Muscle layer of colon (tissue), 2 donors: ENCODE data around the gene ACSL3.
"Not testable (repeated sequence)": the region's sequence is repeated elsewhere in the genome, so short reads cannot be mapped to it uniquely, and the experiment has no call there.

Experiments used
- H3K27ac ChIP-seq: one replicate; pipeline ENCODE4 v1.7.0; 2013; ENCODE audit warnings: low read depth, mild to moderate bottlenecking, low read length, moderate library complexity
- H3K27me3 ChIP-seq, 2 donors: one replicate each; pipeline ENCODE4 v1.7.0; 2013; ENCODE audit warnings: low read length in 2 of 2, mild to moderate bottlenecking in 2 of 2; ENCODE audit not compliant: insufficient read depth in 2 of 2, control insufficient read depth in 1 of 2
- H3K36me3 ChIP-seq: one replicate; pipeline ENCODE4 v1.7.0; 2013; ENCODE audit warnings: mild to moderate bottlenecking, low read length; ENCODE audit not compliant: insufficient read depth
- H3K4me1 ChIP-seq: one replicate; pipeline ENCODE4 v1.7.0; 2013; ENCODE audit warnings: mild to moderate bottlenecking, low read length; ENCODE audit not compliant: insufficient read depth
- H3K4me3 ChIP-seq, 2 donors: one replicate each; pipeline ENCODE4 v1.7.0; 2013; ENCODE audit warnings: low read length in 2 of 2, low read depth in 1 of 2, mild to moderate bottlenecking in 1 of 2, moderate library complexity in 1 of 2
- H3K9ac ChIP-seq: one replicate; pipeline ENCODE4 v1.7.0; 2013; ENCODE audit warnings: low read length
- H3K9me3 ChIP-seq: one replicate; pipeline ENCODE4 v1.7.0; 2013; ENCODE audit warnings: mild to moderate bottlenecking, low read length
- donor health status: abdominal sarcoma.
- donor health status: Adenocarcinoma of cecum.

ACSL3 gene

GRCh38 chr2:222859786-222860612 lies 837 bp upstream of the ACSL3 start:
- no peaks in the 10 kb centered on the region for H3K9me3 ChIP-seq
- H3K27ac ChIP-seq: peak overlapping the region; percentile 61
- H3K27me3 ChIP-seq: no peaks in the 10 kb centered on the region
- no peaks in the 10 kb centered on the region for H3K36me3 ChIP-seq
- H3K4me1 ChIP-seq: peaks cover 33% of the 10 kb centered on the region
- H3K4me3 ChIP-seq: peak overlapping the region; percentile 35 to 79
- no peak overlapping the region for H3K9ac ChIP-seq

- H3K27ac ChIP-seq: peak overlapping the region; percentile 98
- H3K9ac ChIP-seq: peak overlapping the region; percentile 76
- H3K4me3 ChIP-seq: peak overlapping the region; percentile 79 to 82
- H3K27me3 ChIP-seq: no peaks in the 10 kb centered on the region
- H3K4me1 ChIP-seq: peaks cover 33% of the 10 kb centered on the region
- H3K9me3 ChIP-seq: no peaks in the 10 kb centered on the region
- no peaks in the 10 kb centered on the region for H3K36me3 ChIP-seq
Observed at GRCh38 chr2:222861411-222862105, 722 bp downstream of the ACSL3 start.

- Histone ChIP-seq H3K27me3 (no peaks in the 10 kb centered on the region), H3K4me1 (peaks cover 33% of the 10 kb centered on the region), H3K9me3 (no peaks in the 10 kb centered on the region), H3K9ac (peak overlapping the region; percentile 76), H3K36me3 (no peaks in the 10 kb centered on the region), H3K27ac (peak overlapping the region; percentile 64), H3K4me3 (peak overlapping the region; percentile 79 to 82)
Observed at GRCh38 chr2:222862106-222862908, 1.5 kb downstream of the ACSL3 start.

GRCh38 chr2:222862909-222863544 lies 2.2 kb downstream of the ACSL3 start:
- Histone ChIP-seq H3K9ac (no peak overlapping the region), H3K36me3 (no peaks in the 10 kb centered on the region), H3K27ac (no peak overlapping the region), H3K9me3 (no peaks in the 10 kb centered on the region), H3K27me3 (no peaks in the 10 kb centered on the region), H3K4me3 (no peak overlapping the region), H3K4me1 (peaks cover 33% of the 10 kb centered on the region)

- no peak overlapping the region for H3K9ac ChIP-seq
- no peaks in the 10 kb centered on the region for H3K27me3 ChIP-seq
- H3K36me3 ChIP-seq: no peaks in the 10 kb centered on the region
- H3K9me3 ChIP-seq: no peaks in the 10 kb centered on the region
- H3K4me1 ChIP-seq: peaks cover 36% of the 10 kb centered on the region
- no peak overlapping the region for H3K27ac ChIP-seq
- H3K4me3 ChIP-seq: no peak overlapping the region
Observed at GRCh38 chr2:222864296-222864695, 3.5 kb downstream of the ACSL3 start.

- Histone ChIP-seq H3K4me1 (peaks cover 38% of the 10 kb centered on the region), H3K4me3 (no peak overlapping the region), H3K9ac (no peak overlapping the region), H3K9me3 (no peaks in the 10 kb centered on the region), H3K36me3 (no peaks in the 10 kb centered on the region), H3K27ac (no peak overlapping the region), H3K27me3 (no peaks in the 10 kb centered on the region)
Observed at GRCh38 chr2:222865301-222865700, 4.5 kb downstream of the ACSL3 start.

GRCh38 chr2:222866358-222866960 lies 5.6 kb downstream of the ACSL3 start:
- Histone ChIP-seq H3K4me1 (peaks cover 44% of the 10 kb centered on the region), H3K27ac (no peak overlapping the region), H3K36me3 (no peaks in the 10 kb centered on the region), H3K27me3 (no peaks in the 10 kb centered on the region), H3K9ac (no peak overlapping the region), H3K4me3 (no peak overlapping the region), H3K9me3 (no peaks in the 10 kb centered on the region)

GRCh38 chr2:222868560-222869251 lies 7.9 kb downstream of the ACSL3 start:
- peaks cover 28% of the 10 kb centered on the region for H3K4me1 ChIP-seq
- H3K9me3 ChIP-seq, H3K27me3 ChIP-seq, H3K4me3 ChIP-seq, H3K9ac ChIP-seq, H3K27ac ChIP-seq, H3K36me3 ChIP-seq: not testable (repeated sequence)

GRCh38 chr2:222869252-222869560 lies 8.4 kb downstream of the ACSL3 start:
- Histone ChIP-seq H3K4me1 (peaks cover 23% of the 10 kb centered on the region), H3K36me3 (no peaks in the 10 kb centered on the region), H3K9ac (no peak overlapping the region), H3K9me3 (no peaks in the 10 kb centered on the region), H3K4me3 (no peak overlapping the region), H3K27ac (no peak overlapping the region), H3K27me3 (no peaks in the 10 kb centered on the region)

- peaks cover 24% of the 10 kb centered on the region for H3K4me1 ChIP-seq
- H3K9me3 ChIP-seq: no peaks in the 10 kb centered on the region
- H3K27me3 ChIP-seq: no peaks in the 10 kb centered on the region
- H3K36me3 ChIP-seq: no peaks in the 10 kb centered on the region
- no peak overlapping the region for H3K4me3 ChIP-seq
- no peak overlapping the region for H3K27ac ChIP-seq
- H3K9ac ChIP-seq: no peak overlapping the region
Observed at GRCh38 chr2:222871291-222871690, 10.5 kb downstream of the ACSL3 start.
